ENCODE data around the gene GSG1L.

DNA sequence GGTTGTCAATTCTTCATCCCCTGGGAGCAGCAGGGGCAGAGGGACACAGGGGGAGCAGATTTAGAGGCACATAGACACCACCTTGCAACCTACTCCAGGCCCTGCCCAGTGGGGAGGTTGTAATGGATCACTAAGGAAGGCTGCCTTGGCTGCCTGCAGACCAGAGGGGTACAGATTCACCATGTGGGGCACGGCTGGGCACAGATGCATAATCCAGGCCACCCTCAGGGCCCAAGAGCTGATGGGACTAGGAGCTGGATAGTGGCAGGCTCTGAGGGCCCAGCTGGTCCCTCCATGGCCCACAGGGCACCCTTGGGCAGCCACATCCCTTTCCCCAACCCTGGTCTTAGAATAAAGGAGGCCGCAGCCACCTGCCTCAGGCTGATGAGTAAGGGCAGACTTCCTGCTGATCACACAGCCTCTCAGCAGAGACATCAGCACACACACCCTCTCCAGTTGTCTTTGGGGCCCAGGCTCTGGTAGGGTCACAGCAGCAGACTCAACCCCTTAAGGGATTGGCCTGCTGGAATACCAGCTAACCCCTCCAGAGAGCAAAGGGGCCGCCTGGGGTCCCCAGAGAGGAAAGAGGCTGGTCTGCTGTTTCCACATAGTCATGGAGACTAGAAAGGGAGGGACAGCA, 224.9 kb downstream of the GSG1L start:
- TF ChIP-seq, protein P1, sequence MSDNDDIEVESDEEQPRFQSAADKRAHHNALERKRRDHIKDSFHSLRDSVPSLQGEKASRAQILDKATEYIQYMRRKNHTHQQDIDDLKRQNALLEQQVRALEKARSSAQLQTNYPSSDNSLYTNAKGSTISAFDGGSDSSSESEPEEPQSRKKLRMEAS (IDR thresholded peaks at IDR 0.05), result no peak
- no peak for TF ChIP-seq TAF1 (conservative IDR thresholded peaks at IDR 0.05)
- TF ChIP-seq, protein P2, sequence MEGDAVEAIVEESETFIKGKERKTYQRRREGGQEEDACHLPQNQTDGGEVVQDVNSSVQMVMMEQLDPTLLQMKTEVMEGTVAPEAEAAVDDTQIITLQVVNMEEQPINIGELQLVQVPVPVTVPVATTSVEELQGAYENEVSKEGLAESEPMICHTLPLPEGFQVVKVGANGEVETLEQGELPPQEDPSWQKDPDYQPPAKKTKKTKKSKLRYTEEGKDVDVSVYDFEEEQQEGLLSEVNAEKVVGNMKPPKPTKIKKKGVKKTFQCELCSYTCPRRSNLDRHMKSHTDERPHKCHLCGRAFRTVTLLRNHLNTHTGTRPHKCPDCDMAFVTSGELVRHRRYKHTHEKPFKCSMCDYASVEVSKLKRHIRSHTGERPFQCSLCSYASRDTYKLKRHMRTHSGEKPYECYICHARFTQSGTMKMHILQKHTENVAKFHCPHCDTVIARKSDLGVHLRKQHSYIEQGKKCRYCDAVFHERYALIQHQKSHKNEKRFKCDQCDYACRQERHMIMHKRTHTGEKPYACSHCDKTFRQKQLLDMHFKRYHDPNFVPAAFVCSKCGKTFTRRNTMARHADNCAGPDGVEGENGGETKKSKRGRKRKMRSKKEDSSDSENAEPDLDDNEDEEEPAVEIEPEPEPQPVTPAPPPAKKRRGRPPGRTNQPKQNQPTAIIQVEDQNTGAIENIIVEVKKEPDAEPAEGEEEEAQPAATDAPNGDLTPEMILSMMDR (IDR thresholded peaks at IDR 0.05; ENCODE audit: low read depth, low read length, missing input control), result no peak
